Esophagus squamous epithelium (tissue), 5 donors: Measurements from ENCODE around the gene FAM111A. TPM values are rescaled to one million over a fixed set of nuclear protein-coding genes. Genes with fewer than 3 reads are reported as not detected.

Experiments
- DNase-seq: peaks from one replicate; lab custom pipeline; 2025; lab: John Stamatoyannopoulos, UW
- H3K27ac ChIP-seq, 4 donors: fragments of 200-600 bp; sonication (generic); one replicate each; pipeline ENCODE4 v1.5.1; 2016 to 2019; ENCODE audit warnings: mild to moderate bottlenecking in 1 of 4
- H3K27me3 ChIP-seq, 4 donors: fragments of 200-600 bp; sonication (generic); 1 replicate in 3 of 4; 2 replicates in 1 of 4; pipeline versions ENCODE4 v1.5.1 to v1.6.0; 2017 to 2021; ENCODE audit warnings: antibody characterized with exemption in 1 of 4
- H3K36me3 ChIP-seq, 3 donors: fragments of 200-600 bp; sonication (generic); one replicate each; pipeline ENCODE4 v1.5.1; 2016 to 2019
- H3K4me1 ChIP-seq, 3 donors: fragments of 200-600 bp; sonication (generic); one replicate each; pipeline ENCODE4 v1.5.1; 2017 to 2019
- H3K4me3 ChIP-seq, 4 donors: fragments of 200-600 bp; sonication (generic); 1 replicate in 3 of 4; 2 replicates in 1 of 4; pipeline ENCODE4 v1.5.1; 2016 to 2019; ENCODE audit warnings: mild to moderate bottlenecking in 2 of 4, moderate library complexity in 1 of 4
- H3K9me3 ChIP-seq, 3 donors: fragments of 200-600 bp; sonication (generic); one replicate each; pipeline ENCODE4 v1.5.1; 2016 to 2019
- POLR2A ChIP-seq, 4 donors: fragments of 450-650 bp; IDR thresholded peaks; one replicate each; pipeline ENCODE4 v1.6.1; 2017; ENCODE audit warnings: antibody characterized with exemption in 4 of 4, mild to moderate bottlenecking in 4 of 4, moderate library complexity in 3 of 4
- WGBS, 2 donors: methylation state at CpG; one replicate each; pipeline ENCODE4 v1.1.5; 2018; 5-methylcytosine and 5-hydroxymethylcytosine counted together
- intact Hi-C: fragments of 100-400 bp; cut with DNase I; formaldehyde crosslinking; loops from one replicate; pipeline ENCODE4 v1.15.0; 2022
- total RNA-seq, 4 donors: library from RNA; depleted of rRNA; stranded (reverse); fragments of >200 nt; gene quantifications; one replicate each; pipeline ENCODE4 v1.1.0, GENCODE V29; 2016
- TF ChIP-seq, protein P1 (sequence below), 6 experiments: fragments of 450-650 bp in 4 of 6; fragments of 200-600 bp in 2 of 6; sonication (generic) in 2 of 6; IDR thresholded peaks; one replicate each; pipeline ENCODE4 v1.5.1; 2016 to 2019; ENCODE audit warnings: antibody characterized with exemption in 6 of 6, mild to moderate bottlenecking in 4 of 6, moderate library complexity in 4 of 6
- donor health status: DM: yes; HTN: yes; CAD: no.

Gene FAM111A
- total RNA-seq, 4 donors from 2014 or later, result 15.0 to 23.3 (median 16.7) TPM

- Histone ChIP-seq H3K36me3 (peaks cover 2 to 58% (median 4%) of the 10 kb centered on the region in 3 donors), H3K27ac (no peak overlapping the region), H3K27me3 (no peaks in the 10 kb centered on the region), H3K4me1 (peaks cover 0 to 22% (median 5%) of the 10 kb centered on the region in 3 donors), H3K9me3 (peaks cover 0 to 3% (median 0%) of the 10 kb centered on the region in 3 donors), H3K4me3 (no peak overlapping the region)
- intact Hi-C loops, result no loop called here
- 93 to 100% methylated on average over 2 to 13 of the region's 17 CpGs for WGBS, 2 donors
- no peak for DNase-seq
- TF ChIP-seq, protein P1, sequence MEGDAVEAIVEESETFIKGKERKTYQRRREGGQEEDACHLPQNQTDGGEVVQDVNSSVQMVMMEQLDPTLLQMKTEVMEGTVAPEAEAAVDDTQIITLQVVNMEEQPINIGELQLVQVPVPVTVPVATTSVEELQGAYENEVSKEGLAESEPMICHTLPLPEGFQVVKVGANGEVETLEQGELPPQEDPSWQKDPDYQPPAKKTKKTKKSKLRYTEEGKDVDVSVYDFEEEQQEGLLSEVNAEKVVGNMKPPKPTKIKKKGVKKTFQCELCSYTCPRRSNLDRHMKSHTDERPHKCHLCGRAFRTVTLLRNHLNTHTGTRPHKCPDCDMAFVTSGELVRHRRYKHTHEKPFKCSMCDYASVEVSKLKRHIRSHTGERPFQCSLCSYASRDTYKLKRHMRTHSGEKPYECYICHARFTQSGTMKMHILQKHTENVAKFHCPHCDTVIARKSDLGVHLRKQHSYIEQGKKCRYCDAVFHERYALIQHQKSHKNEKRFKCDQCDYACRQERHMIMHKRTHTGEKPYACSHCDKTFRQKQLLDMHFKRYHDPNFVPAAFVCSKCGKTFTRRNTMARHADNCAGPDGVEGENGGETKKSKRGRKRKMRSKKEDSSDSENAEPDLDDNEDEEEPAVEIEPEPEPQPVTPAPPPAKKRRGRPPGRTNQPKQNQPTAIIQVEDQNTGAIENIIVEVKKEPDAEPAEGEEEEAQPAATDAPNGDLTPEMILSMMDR (IDR thresholded peaks at IDR 0.05), result no peak
- TF ChIP-seq POLR2A (IDR thresholded peaks at IDR 0.05), result no peak
Observed at GRCh38 chr11:59137190-59137589, 5.5 kb upstream of the FAM111A start.

DNA sequence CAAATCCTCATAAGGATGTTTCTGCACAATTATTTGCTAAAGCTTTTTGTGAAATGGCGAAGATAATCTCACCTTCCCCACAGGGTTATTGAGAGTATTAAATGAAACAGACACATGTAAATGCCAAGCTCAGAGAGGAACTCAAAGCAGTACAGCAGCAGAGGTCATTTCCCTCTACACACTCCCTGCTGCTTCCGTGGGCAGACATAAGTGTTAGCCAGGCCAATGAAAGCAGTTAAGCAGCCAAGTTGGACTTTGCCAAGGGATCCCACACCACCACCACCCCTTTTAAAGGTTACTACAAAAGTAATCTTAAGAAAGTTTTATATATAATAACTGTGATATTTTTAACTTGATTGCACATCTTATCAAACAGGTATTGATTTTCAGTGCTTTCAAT is 4.0 kb upstream of the FAM111A start:
- peaks cover 0 to 28% (median 8%) of the 10 kb centered on the region in 3 donors for H3K4me1 ChIP-seq
- intact Hi-C loops, result no loop called here
- no peak for DNase-seq
- no peaks in the 10 kb centered on the region for H3K27me3 ChIP-seq
- H3K27ac ChIP-seq, result no peak overlapping the region
- no peak overlapping the region for H3K4me3 ChIP-seq
- H3K36me3 ChIP-seq, result peaks cover 0 to 44% (median 0%) of the 10 kb centered on the region in 3 donors
- no peak for TF ChIP-seq POLR2A (IDR thresholded peaks at IDR 0.05)
- TF ChIP-seq, protein P1 (IDR thresholded peaks at IDR 0.05), result no peak
- H3K9me3 ChIP-seq, result no peaks in the 10 kb centered on the region
- WGBS, 2 donors, result 55 to 74% methylated on average over 2 of the region's 2 CpGs

GRCh38 chr11:59141191-59141590 is 1.5 kb upstream of the FAM111A start:
- H3K4me1 ChIP-seq, result peaks cover 7 to 47% (median 18%) of the 10 kb centered on the region in 3 donors
- H3K27me3 ChIP-seq, result no peaks in the 10 kb centered on the region
- DNase-seq, result no peak
- H3K9me3 ChIP-seq, result no peaks in the 10 kb centered on the region
- TF ChIP-seq POLR2A (IDR thresholded peaks at IDR 0.05), result no peak
- TF ChIP-seq, protein P1 (IDR thresholded peaks at IDR 0.05), result no peak
- peaks cover 0 to 24% (median 0%) of the 10 kb centered on the region in 3 donors for H3K36me3 ChIP-seq
- no peak overlapping the region for H3K4me3 ChIP-seq
- 95 to 100% methylated on average over 4 of the region's 4 CpGs for WGBS, 2 donors
- intact Hi-C loops, result no loop called here
- no peak overlapping the region for H3K27ac ChIP-seq

DNA sequence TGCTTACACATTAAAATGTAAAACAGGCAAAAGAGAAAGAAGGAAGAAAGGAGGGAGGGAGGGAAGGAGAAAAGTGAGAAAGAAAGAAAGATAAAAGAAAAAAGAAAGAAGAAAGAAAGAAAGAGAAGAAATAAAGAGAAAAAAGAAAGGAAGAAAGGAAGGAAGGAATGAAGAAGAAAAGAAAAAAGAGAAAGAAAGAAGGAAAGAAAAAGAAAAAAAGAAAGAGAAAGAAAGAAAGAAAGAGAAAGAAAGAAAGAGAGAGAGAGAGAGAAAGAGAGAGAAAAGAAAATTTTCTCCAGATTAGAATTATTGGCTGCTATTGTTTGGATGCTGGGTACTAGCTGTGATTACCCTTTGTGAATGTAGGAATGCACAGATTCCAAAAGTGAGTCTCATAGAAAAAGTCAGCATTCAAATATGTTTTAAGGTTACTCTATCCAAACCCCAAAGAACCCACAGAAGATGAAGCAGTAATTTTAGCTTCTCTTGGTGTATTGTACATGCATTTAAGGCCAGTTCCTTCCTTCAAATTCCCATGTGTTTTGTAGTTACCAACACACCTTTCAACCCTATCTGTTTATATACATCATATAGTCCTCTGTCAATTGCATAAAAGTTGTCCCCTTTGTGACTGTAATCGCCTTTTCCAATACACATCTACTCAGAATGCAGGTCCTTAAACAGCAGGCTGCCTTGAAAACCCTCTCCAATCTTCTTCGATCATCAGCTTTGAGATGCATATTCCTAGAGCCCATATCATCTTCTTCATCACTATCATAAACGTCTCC is 789 bp upstream of the FAM111A start:
- intact Hi-C loops, result no loop called here
- H3K9me3 ChIP-seq, result no peaks in the 10 kb centered on the region
- peak overlapping the region; percentile 77 to 86 (median 80) for H3K4me3 ChIP-seq
- TF ChIP-seq, protein P1 (IDR thresholded peaks at IDR 0.05), result no peak
- H3K4me1 ChIP-seq, result peaks cover 7 to 46% (median 18%) of the 10 kb centered on the region in 3 donors
- peaks cover 0 to 23% (median 0%) of the 10 kb centered on the region in 3 donors for H3K36me3 ChIP-seq
- no peaks in the 10 kb centered on the region for H3K27me3 ChIP-seq
- WGBS, 2 donors, result 1 to 4% methylated on average over 3 of the region's 3 CpGs
- peak overlapping the region; percentile 94 to 99 (median 96) for H3K27ac ChIP-seq
- no peak for DNase-seq

- peaks cover 7 to 46% (median 18%) of the 10 kb centered on the region in 3 donors for H3K4me1 ChIP-seq
- intact Hi-C loops, result no loop called here
- no peaks in the 10 kb centered on the region for H3K27me3 ChIP-seq
- peaks cover 0 to 17% (median 0%) of the 10 kb centered on the region in 3 donors for H3K36me3 ChIP-seq
- peak overlapping the region; percentile 36 to 81 (median 64) for H3K4me3 ChIP-seq
- TF ChIP-seq, protein P1 (IDR thresholded peaks at IDR 0.05), result no peak
- no peak for TF ChIP-seq POLR2A (IDR thresholded peaks at IDR 0.05)
- 81 to 88% methylated on average over 1 of the region's 1 CpG for WGBS, 2 donors
- H3K27ac ChIP-seq, result peak overlapping the region; percentile 94 to 99 (median 96)
- H3K9me3 ChIP-seq, result no peaks in the 10 kb centered on the region
- DNase-seq, result no peak
Observed at GRCh38 chr11:59144096-59144495, 1.4 kb downstream of the FAM111A start.
